T-cell (primary cell): ENCODE measurements around the gene RNF141. TPM values are rescaled to one million over a fixed set of nuclear protein-coding genes. Genes with fewer than 3 reads are reported as not detected.

ENCODE experiments used
- ATAC-seq, 4 experiments: fragments of 200-7000 bp in 3 of 4; fragments of 150-1000 bp in 1 of 4; cut with Tn5 transposase; replicated peaks in 1 of 4; 1 replicate in 3 of 4; 2 replicates in 1 of 4; pipeline ENCODE4 v1.10.0; 2021; ENCODE audit warnings: moderate library complexity in 3 of 4, mild to moderate bottlenecking in 2 of 4, moderate number of reproducible peaks in 1 of 4
- CTCF ChIA-PET, 2 donors: fragments of 300-600 bp; sonication (Branson Sonifier 250); formaldehyde crosslinking; loops; one replicate each; lab custom pipeline; 2022; ENCODE audit warnings: antibody characterized with exemption in 2 of 2; lab: Charles Lee
- POLR2A ChIA-PET, 2 donors: fragments of 300-600 bp; sonication (Branson Sonifier 250); formaldehyde crosslinking; loops; one replicate each; lab custom pipeline; 2022; ENCODE audit warnings: antibody characterized with exemption in 2 of 2; lab: Charles Lee
- DNase-seq, 35 experiments: peaks; one replicate each; pipeline versions ENCODE4 v3.0.0 to v3.0.0-alpha.2; 2013 to 2023
- H3K27ac ChIP-seq: one replicate; pipeline ENCODE4 v1.5.1; 2013; ENCODE audit warnings: low read length
- H3K27me3 ChIP-seq, 2 experiments: replicated peaks in 1 of 2; 1 replicate in 1 of 2; 2 replicates in 1 of 2; pipeline versions ENCODE4 v1.6.1 to v1.7.0; 2013; ENCODE audit warnings: low read length in 1 of 2, mixed read lengths in 1 of 2; ENCODE audit not compliant: control insufficient read depth in 2 of 2, insufficient read depth in 2 of 2; ENCODE audit errors: extremely low read depth in 1 of 2
- H3K36me3 ChIP-seq, 2 donors: 1 replicate in 1 of 2; 2 replicates in 1 of 2; pipeline versions ENCODE4 v1.6.1 to v1.7.0; 2013; ENCODE audit warnings: low read length in 1 of 2; ENCODE audit not compliant: control insufficient read depth in 2 of 2, insufficient read depth in 1 of 2; ENCODE audit errors: extremely low read depth in 1 of 2
- H3K4me1 ChIP-seq, 2 experiments: 1 replicate in 1 of 2; 2 replicates in 1 of 2; pipeline versions ENCODE4 v1.6.1 to v1.7.0; 2013; ENCODE audit warnings: low read length in 2 of 2, mixed read lengths in 1 of 2; ENCODE audit not compliant: insufficient read depth in 2 of 2, control insufficient read depth in 1 of 2; ENCODE audit errors: extremely low read depth in 1 of 2
- H3K4me3 ChIP-seq, 2 donors: 1 replicate in 1 of 2; 2 replicates in 1 of 2; pipeline versions ENCODE4 v1.5.1 to v1.7.0; 2013; ENCODE audit warnings: mild to moderate bottlenecking in 2 of 2, low read length in 1 of 2, moderate library complexity in 1 of 2; ENCODE audit not compliant: control insufficient read depth in 1 of 2; ENCODE audit errors: extremely low read depth in 1 of 2
- H3K9me3 ChIP-seq: 2 replicates; pipeline ENCODE4 v1.7.0; 2013
- H3K27ac Mint-ChIP-seq, 2 donors: one replicate each; pipeline ENCODE4 v1.8.0; 2020 to 2021; ENCODE audit warnings: mild to moderate bottlenecking in 2 of 2, mixed read lengths in 2 of 2
- H3K27me3 Mint-ChIP-seq, 2 donors: one replicate each; pipeline ENCODE4 v1.8.0; 2021 to 2022; ENCODE audit warnings: mixed read lengths in 2 of 2
- H3K36me3 Mint-ChIP-seq: one replicate; pipeline ENCODE4 v1.8.0; 2021; ENCODE audit warnings: mixed read lengths
- H3K4me1 Mint-ChIP-seq, 3 donors: one replicate each; pipeline ENCODE4 v1.8.0; 2020 to 2022; ENCODE audit warnings: mixed read lengths in 3 of 3, mild to moderate bottlenecking in 1 of 3
- H3K4me3 Mint-ChIP-seq, 3 donors: one replicate each; pipeline ENCODE4 v1.8.0; 2020 to 2022; ENCODE audit warnings: mild to moderate bottlenecking in 3 of 3, mixed read lengths in 3 of 3, moderate library complexity in 3 of 3
- H3K9me3 Mint-ChIP-seq, 3 donors: one replicate each; pipeline ENCODE4 v1.8.0; 2020 to 2022; ENCODE audit warnings: mixed read lengths in 3 of 3
- WGBS: methylation state at CpG from one replicate; pipeline ENCODE4 v1.1.5; 2013; ENCODE audit warnings: missing lambda C conversion rate; ENCODE audit not compliant: insufficient coverage; 5-methylcytosine and 5-hydroxymethylcytosine counted together
- total RNA-seq, 35 experiments: library from RNA in 6 of 35; stranded (reverse) in 6 of 35; fragments of 120-200 nt in 1 of 35; gene quantifications; one replicate each; pipeline versions ENCODE4 v1.2.1 to v1.2.4 and lab custom pipeline; 2013 to 2026

The RNF141 gene
- total RNA-seq, 5 donors from 2014 or later (not counting 1 experiment from before 2014, with no cell fraction given): 15.1 to 17.3 (median 15.3) TPM

DNA sequence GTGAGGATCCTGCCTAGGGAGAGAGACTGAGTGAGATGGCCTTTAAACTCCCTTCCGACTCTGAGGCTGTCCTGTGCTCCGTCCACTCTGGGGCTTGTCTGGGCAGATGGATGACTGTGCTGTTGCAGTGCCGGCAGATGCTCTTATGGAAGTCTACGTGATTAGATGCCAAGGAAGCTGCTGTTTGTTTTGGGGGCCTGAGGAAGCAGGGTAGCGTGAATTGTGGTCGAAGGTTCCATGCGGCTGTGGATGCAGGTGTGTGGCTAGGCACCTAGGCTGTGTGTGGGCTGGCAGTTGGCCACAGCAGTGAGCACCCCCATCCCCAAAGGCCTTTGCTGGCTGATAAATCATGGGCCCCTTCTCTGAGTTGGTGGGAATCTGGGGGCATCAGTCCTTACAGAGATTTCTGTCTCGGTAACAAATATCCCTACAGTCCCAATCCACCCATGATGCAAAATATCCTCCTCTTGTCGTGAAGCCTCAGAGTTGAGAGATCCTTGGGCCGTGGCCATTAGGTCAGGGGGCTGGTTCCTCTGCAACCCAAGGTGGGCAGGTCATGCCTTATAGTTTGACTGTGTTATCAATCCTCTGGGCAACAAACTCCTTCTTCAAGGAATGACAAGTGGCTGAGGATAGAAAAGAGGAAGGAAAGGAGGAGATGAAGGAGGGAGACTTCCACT lies 54.7 kb downstream of the RNF141 start:
- Histone ChIP-seq H3K27me3 (no peaks in the 10 kb centered on the region), H3K9me3 (no peaks in the 10 kb centered on the region), H3K4me1 (peaks cover 0 to 8% of the 10 kb centered on the region in 2 experiments), H3K36me3 (peaks cover 19 to 89% of the 10 kb centered on the region in 2 donors), H3K4me3 (no peak overlapping the region), H3K27ac (no peak overlapping the region)
- 100% methylated on average over 6 of the region's 10 CpGs for WGBS
- Mint-ChIP-seq H3K36me3 (peaks cover 61% of the 10 kb centered on the region), H3K27ac (no peak overlapping the region), H3K27me3 (no peaks in the 10 kb centered on the region), H3K4me1 (peaks cover 10 to 16% (median 11%) of the 10 kb centered on the region in 3 donors), H3K9me3 (no peaks in the 10 kb centered on the region), H3K4me3 (no peak overlapping the region)
- no peak for ATAC-seq
- ChIA-PET POLR2A (no interaction called here), CTCF (no interaction called here)
- peak in 2 of 35 experiments; percentile 2 to 15 for DNase-seq

DNA sequence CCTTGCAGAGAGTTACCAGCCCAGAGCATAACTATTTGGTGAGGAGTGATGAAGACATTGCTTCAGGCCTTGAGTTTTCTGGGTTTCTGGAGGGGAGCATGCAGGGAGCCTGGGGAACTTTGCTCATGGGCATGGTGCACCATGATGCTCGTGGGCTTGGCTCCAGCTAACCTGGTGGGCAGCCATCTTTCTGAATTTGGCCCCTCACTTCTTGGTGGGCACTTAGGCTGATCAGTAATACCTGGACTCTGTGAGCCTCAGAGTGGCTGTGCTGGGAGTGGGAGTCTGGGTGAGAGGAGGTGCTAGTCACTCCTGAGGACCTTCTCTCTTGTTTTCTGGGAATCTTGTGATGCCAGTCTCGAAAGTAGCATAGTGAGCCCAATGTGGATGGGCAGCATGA lies 55.3 kb downstream of the RNF141 start:
- H3K36me3 ChIP-seq: peaks cover 19 to 89% of the 10 kb centered on the region in 2 donors

DNA sequence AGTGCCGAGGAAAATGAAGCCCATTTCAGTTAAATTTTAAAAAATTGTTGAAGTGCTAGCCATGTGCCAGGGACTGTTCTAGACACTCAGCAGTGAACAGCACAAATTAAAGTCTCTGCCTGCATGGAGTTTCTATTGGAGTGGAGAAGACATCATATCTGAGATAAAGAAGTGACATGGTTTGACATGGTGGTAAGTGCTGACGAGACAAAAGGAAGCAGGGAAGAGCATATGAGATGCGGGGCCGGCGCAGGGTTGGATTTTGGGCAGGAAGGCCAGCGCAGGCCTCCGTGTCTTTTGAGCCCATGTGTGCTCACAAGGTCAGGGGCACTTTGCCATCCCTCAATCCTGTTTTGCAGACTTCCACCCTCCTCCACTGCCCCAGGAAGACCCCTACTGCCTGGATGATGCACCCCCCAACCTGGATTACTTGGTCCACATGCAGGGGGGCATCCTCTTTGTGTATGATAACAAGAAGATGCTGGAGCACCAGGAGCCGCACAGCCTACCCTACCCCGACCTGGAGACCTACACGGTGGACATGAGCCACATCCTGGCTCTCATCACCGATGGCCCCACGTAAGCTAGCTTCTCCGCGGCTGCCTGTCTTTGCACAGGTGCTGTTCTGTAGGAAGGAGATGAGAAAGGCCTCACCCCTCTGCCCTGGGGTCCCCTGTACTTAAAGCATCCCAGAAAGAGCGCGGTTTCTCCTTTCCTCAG lies 56.4 kb downstream of the RNF141 start:
- DNase-seq (peak in 1 of 35 experiments; percentile 7), ATAC-seq (no peak)
- Histone ChIP-seq H3K27ac (no peak overlapping the region), H3K27me3 (no peaks in the 10 kb centered on the region), H3K36me3 (peaks cover 18 to 80% of the 10 kb centered on the region in 2 donors), H3K4me1 (peaks cover 0 to 8% of the 10 kb centered on the region in 2 experiments), H3K4me3 (no peak overlapping the region), H3K9me3 (no peaks in the 10 kb centered on the region)
- ChIA-PET POLR2A (interaction anchor here in 1 of 2 donors (0.5 to 0.6 kb wide), 2 partner anchors 21 to 324 kb away, joined by 3 read pairs; no protein-coding TSS in a partner anchor), CTCF (no interaction called here)
- Mint-ChIP-seq H3K4me1 (peaks cover 11 to 16% (median 11%) of the 10 kb centered on the region in 3 donors), H3K9me3 (no peaks in the 10 kb centered on the region), H3K27ac (no peak overlapping the region), H3K4me3 (no peak overlapping the region), H3K36me3 (peaks cover 59% of the 10 kb centered on the region), H3K27me3 (no peaks in the 10 kb centered on the region)
- WGBS: 90% methylated on average over 11 of the region's 16 CpGs

More for the DNA sequence above, 55.3 kb downstream of the RNF141 start:
- WGBS: 50% methylated on average over 2 of the region's 2 CpGs
- Histone ChIP-seq H3K27me3 (no peaks in the 10 kb centered on the region), H3K27ac (no peak overlapping the region), H3K4me1 (peaks cover 0 to 8% of the 10 kb centered on the region in 2 experiments), H3K9me3 (no peaks in the 10 kb centered on the region), H3K4me3 (no peak overlapping the region)
- ChIA-PET POLR2A (interaction anchor here in 1 of 2 donors (0.6 kb wide), 1 partner anchor 22 kb away, joined by 3 read pairs; no protein-coding TSS in a partner anchor), CTCF (no interaction called here)
- Mint-ChIP-seq H3K4me3 (no peak overlapping the region), H3K9me3 (no peaks in the 10 kb centered on the region), H3K36me3 (peaks cover 65% of the 10 kb centered on the region), H3K27ac (no peak overlapping the region), H3K4me1 (peaks cover 10 to 16% (median 11%) of the 10 kb centered on the region in 3 donors), H3K27me3 (no peaks in the 10 kb centered on the region)
- ATAC-seq (no peak), DNase-seq (peak in 1 of 35 experiments; percentile 10)

DNA sequence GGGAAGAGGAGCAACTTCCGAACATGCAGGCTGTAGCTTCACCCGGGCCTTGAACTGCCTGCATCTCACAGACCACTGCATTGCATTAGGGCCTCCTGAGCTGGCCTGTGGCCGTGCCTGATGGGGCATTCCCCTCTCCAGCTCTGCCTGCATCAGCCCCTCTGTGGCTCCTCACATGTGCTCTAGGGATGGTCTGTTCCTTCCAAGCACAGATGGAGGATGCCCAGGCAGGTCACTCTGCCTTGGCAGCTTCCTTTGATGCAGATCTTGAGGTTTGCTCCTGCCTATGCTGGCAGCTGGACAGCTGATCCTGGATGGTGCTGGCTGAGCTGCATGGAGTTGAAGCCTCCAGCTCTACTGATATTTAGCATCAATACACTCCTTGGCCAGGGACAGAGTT lies 57.4 kb downstream of the RNF141 start:
- H3K27me3 Mint-ChIP-seq: no peaks in the 10 kb centered on the region
- H3K9me3 ChIP-seq: no peaks in the 10 kb centered on the region
- H3K4me1 ChIP-seq: peaks cover 0 to under 1% of the 10 kb centered on the region in 2 experiments
- 72% methylated on average over 3 of the region's 3 CpGs for WGBS
- H3K4me1 Mint-ChIP-seq: peaks cover 9 to 14% (median 9%) of the 10 kb centered on the region in 3 donors
- ATAC-seq: no peak
- no peaks in the 10 kb centered on the region for H3K9me3 Mint-ChIP-seq
- H3K4me3 Mint-ChIP-seq: no peak overlapping the region
- peaks cover 16 to 74% of the 10 kb centered on the region in 2 donors for H3K36me3 ChIP-seq
- ChIA-PET CTCF (no interaction called here), POLR2A (interaction anchor here in 1 of 2 donors (0.5 to 0.6 kb wide), 3 partner anchors 18 to 1162 kb away, joined by 3 to 9 read pairs (median 6); no protein-coding TSS in a partner anchor)
- no peak overlapping the region for H3K27ac Mint-ChIP-seq
- peak in 1 of 35 experiments; percentile 5 for DNase-seq
- H3K27me3 ChIP-seq: no peaks in the 10 kb centered on the region
- no peak overlapping the region for H3K27ac ChIP-seq
- no peak overlapping the region for H3K4me3 ChIP-seq
- H3K36me3 Mint-ChIP-seq: peaks cover 59% of the 10 kb centered on the region

DNA sequence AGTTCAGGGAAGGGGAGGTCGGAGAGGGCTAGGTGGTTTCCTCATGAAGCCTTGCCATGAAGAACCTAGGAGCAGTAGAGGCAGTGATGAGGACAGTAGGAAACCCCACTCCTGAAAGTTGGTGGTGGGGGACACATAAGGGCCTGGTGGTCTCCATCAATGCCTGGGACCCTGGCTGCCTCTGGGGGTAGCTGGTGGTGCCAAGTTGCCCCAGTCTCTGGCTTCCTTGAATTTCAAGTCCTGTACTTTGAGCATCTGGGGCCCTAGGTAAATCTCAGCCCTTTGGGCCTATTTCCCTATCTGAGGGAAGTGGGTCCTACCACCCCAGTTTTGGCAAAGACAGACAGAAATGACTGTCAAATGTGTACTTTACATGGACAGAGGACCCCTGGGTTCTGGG lies 57.8 kb downstream of the RNF141 start:
- Histone ChIP-seq H3K27me3 (no peaks in the 10 kb centered on the region), H3K9me3 (no peaks in the 10 kb centered on the region), H3K4me1 (no peaks in the 10 kb centered on the region), H3K4me3 (no peak overlapping the region), H3K27ac (no peak overlapping the region), H3K36me3 (peaks cover 16 to 75% of the 10 kb centered on the region in 2 donors)
- Mint-ChIP-seq H3K4me1 (peaks cover 5 to 11% (median 8%) of the 10 kb centered on the region in 3 donors), H3K9me3 (no peaks in the 10 kb centered on the region), H3K27ac (no peak overlapping the region), H3K4me3 (no peak overlapping the region), H3K27me3 (no peaks in the 10 kb centered on the region), H3K36me3 (peaks cover 61% of the 10 kb centered on the region)
- DNase-seq (peak in 1 of 35 experiments; percentile 1), ATAC-seq (no peak)
- POLR2A ChIA-PET: interaction anchor here in 1 of 2 donors (0.6 kb wide), 2 partner anchors 19 to 1162 kb away, joined by 3 to 6 read pairs; no protein-coding TSS in a partner anchor
- CTCF ChIA-PET: no interaction called here
- WGBS: 100% methylated on average over 1 of the region's 1 CpG
